WERI-Rb-1 (cell line): ENCODE data around the gene ANTXR2.

Experiments
- DNase-seq: peaks from one replicate; pipeline ENCODE4 v3.0.0-alpha.2; 2020
- H3K27ac ChIP-seq: fragments of 250-450 bp; sonication (Bioruptor Pico); 2 replicates; pipeline ENCODE4 v1.5.1; 2020; ENCODE audit warnings: mild to moderate bottlenecking, moderate library complexity
- H3K27me3 ChIP-seq: fragments of 250-450 bp; sonication (Bioruptor Pico); 2 replicates; pipeline ENCODE4 v1.5.1; 2021; ENCODE audit warnings: mild to moderate bottlenecking, low read depth, moderate library complexity; ENCODE audit not compliant: insufficient read depth, severe bottlenecking
- H3K36me3 ChIP-seq: fragments of 250-450 bp; sonication (Bioruptor Pico); 2 replicates; pipeline ENCODE4 v1.5.1; 2020; ENCODE audit warnings: mild to moderate bottlenecking, moderate library complexity
- H3K4me3 ChIP-seq: 2 replicates; pipeline ENCODE4 v1.5.1; 2011; ENCODE audit warnings: low read depth, mild to moderate bottlenecking, control low read depth, low read length
- H3K9me3 ChIP-seq: fragments of 250-450 bp; sonication (Bioruptor Pico); 2 replicates; pipeline ENCODE4 v1.5.1; 2021; ENCODE audit warnings: mild to moderate bottlenecking, moderate library complexity; ENCODE audit not compliant: severe bottlenecking
- CTCF ChIP-seq: IDR thresholded peaks from 2 replicates; pipeline ENCODE4 v1.5.1; 2011; ENCODE audit warnings: low read depth, mild to moderate bottlenecking, control low read depth, inconsistent platforms, low read length

The ANTXR2 gene

GRCh38 chr4:80062527-80062926, 10.5 kb downstream of the ANTXR2 start:
- TF ChIP-seq CTCF = no peak
- Histone ChIP-seq H3K36me3 (peaks cover 12% of the 10 kb centered on the region), H3K27ac (no peak overlapping the region), H3K9me3 (no peaks in the 10 kb centered on the region), H3K27me3 (no peaks in the 10 kb centered on the region), H3K4me3 (no peak overlapping the region)
- DNase-seq = no peak

GRCh38 chr4:80060804-80061203, 12.2 kb downstream of the ANTXR2 start:
- Histone ChIP-seq H3K4me3 (no peak overlapping the region), H3K9me3 (no peaks in the 10 kb centered on the region), H3K36me3 (peaks cover 5% of the 10 kb centered on the region), H3K27me3 (no peaks in the 10 kb centered on the region), H3K27ac (no peak overlapping the region)
- DNase-seq = no peak
- no peak for TF ChIP-seq CTCF

GRCh38 chr4:80058740-80059139, 14.3 kb downstream of the ANTXR2 start:
- peaks cover 16% of the 10 kb centered on the region for H3K36me3 ChIP-seq
- no peak for TF ChIP-seq CTCF
- H3K4me3 ChIP-seq = no peak overlapping the region
- H3K27ac ChIP-seq = no peak overlapping the region
- DNase-seq = no peak
- H3K9me3 ChIP-seq = no peaks in the 10 kb centered on the region
- H3K27me3 ChIP-seq = no peaks in the 10 kb centered on the region

- H3K36me3 ChIP-seq = peaks cover 26% of the 10 kb centered on the region
- no peak overlapping the region for H3K4me3 ChIP-seq
- no peaks in the 10 kb centered on the region for H3K27me3 ChIP-seq
- H3K27ac ChIP-seq = no peak overlapping the region; the same call in 1 of the 2 replicates
- DNase-seq = no peak
- no peak for TF ChIP-seq CTCF
- H3K9me3 ChIP-seq = no peaks in the 10 kb centered on the region
These were observed 18.7 kb downstream of the ANTXR2 start for GRCh38 chr4:80054375-80054774.

GRCh38 chr4:80053140-80053910, 19.7 kb downstream of the ANTXR2 start:
- no peak for TF ChIP-seq CTCF
- H3K9me3 ChIP-seq = no peaks in the 10 kb centered on the region
- H3K27me3 ChIP-seq = no peaks in the 10 kb centered on the region
- no peak overlapping the region for H3K4me3 ChIP-seq
- DNase-seq = no peak
- H3K36me3 ChIP-seq = peaks cover 26% of the 10 kb centered on the region
- H3K27ac ChIP-seq = no peak overlapping the region
